ENCODE measurements around the gene SLC16A3.
"Not testable (repeated sequence)": the region's sequence is repeated elsewhere in the genome, so short reads cannot be mapped to it uniquely, and the experiment has no call there.

Gene SLC16A3

DNA sequence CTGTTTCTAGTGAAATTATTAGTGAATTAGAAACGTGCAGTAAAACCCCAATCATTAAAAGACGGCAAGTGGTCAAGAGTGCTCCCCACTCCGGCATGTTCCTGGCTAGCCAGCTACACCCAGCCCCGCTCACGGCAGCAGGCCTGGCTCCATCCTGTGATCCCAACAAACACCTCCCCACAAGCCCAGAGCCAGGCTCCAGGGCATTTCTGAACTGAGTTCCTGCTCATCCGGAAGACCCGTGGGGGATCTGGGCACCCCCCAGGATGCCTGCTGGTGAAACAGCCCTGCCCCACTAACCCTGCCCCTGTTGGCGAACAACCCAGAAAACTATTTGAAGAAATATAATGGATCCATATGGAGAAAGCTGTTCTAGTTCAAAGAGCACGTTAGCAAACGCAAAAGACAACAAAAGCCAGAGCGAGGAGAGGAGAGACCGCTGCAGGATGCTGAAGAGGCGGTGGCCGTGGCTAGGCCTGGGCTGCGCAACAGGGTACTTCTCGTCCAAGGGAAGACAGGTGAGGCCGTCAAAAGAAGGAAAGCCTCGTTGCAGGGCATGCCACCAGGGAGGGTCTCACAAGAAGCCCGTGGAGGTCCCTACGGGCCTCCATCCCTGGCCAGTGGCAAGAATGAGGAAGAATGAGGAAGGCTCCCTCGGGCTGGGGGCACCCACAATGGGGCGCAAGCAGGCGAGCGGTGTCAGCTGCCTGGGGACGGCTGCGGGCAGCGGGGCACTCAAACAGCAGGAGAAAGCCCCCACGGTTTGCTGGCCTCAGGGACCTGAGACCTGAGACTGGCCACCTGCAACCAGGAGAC lies 19.2 kb downstream of the SLC16A3 start:
- DNase-seq: no peak

GRCh38 chr17:82248815-82249674 lies 20.2 kb downstream of the SLC16A3 start:
- DNase-seq: no peak

- DNase-seq: no peak
Observed at GRCh38 chr17:82249896-82250581, 21.2 kb downstream of the SLC16A3 start.

DNA sequence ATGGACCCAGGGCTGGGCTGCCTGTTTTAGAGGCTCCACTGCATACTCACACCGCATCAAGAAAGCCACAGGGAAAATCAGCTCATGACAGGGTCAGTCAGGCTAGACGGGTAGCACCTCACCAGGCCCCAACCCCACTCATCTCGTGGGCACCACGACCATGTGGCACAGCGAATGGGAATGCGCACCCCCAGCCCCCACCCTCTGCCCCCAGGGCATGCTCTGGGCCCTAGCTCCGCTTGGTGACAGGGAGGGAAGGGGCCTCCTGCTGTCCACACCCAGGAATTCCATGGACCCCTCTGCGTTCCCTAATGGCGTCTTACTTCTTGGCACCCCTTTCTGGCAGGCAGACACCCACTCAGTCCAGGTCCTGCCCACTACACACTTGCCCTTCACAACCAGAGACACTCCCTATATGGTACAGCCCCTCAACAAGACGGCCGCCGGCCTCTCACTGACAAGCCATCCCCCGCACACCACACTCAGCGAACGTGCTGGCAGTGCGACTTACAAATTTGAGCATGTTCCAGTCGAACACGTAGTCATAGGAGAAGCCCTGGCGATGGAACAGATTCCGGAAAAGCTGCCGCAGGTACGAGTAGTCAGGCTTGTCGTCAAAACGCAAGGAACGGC lies 22.1 kb downstream of the SLC16A3 start:
- DNase-seq: no peak

DNA sequence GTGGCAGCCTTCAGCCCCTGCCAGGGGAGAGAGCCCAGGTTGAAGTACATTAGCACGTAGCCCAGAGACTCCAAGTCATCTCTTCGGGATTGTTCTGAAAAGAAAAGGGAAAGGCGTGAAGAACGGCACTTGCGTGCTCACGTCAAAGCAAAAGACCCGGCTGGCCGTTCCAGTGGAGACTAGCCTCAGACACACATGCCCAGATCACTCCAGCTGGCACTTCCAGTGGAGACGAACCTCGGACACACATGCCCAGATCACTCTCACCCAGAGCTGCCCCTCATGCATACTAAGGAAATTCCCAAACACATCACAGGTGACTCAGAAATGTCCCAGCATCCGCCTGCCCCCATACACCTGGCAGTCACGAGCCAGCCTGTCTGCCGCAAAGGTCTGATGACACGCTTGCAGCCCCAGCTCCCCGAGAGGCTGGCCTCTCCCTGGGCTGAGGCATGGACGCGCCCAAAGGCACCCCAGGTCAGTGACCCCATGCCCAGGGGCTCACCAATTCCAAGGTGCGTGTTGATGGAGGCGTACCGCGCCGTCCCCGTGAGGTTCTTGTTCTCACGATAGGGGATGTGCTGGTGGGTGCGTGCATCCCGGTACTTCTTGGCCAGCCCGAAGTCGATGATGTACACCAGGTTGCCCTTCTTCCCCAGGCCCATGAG lies 23.8 kb downstream of the SLC16A3 start:
- DNase-seq: no peak

GRCh38 chr17:82253179-82253544 lies 24.3 kb downstream of the SLC16A3 start:
- DNase-seq: no peak

GRCh38 chr17:82254096-82254495 lies 25.3 kb downstream of the SLC16A3 start:
- not testable (repeated sequence) for DNase-seq

- not testable (repeated sequence) for DNase-seq
Observed at GRCh38 chr17:82254746-82255145, 25.9 kb downstream of the SLC16A3 start.

- DNase-seq: no peak
Observed at GRCh38 chr17:82255402-82255972, 26.6 kb downstream of the SLC16A3 start.

- no peak for DNase-seq
Observed at GRCh38 chr17:82256242-82256885, 27.5 kb downstream of the SLC16A3 start.

DNA sequence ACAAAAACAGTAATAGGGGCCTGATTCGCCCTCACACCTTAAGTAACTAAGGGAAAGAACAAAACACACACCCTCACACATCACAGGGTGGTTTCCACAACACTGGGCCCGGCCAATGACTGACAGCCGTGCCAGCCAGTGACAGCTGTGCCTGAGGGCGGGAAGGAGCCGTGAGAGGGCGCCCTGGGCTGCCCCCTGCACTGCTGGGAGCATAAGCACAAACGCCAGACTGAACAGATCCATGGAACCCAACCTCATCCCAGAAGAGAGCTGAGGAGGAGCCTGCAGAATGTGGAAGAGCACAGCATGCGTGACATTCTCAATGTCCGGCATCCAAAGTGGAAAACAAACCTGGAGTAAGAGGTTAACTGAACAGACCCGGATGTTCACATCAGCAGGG lies 28.6 kb downstream of the SLC16A3 start:
- DNase-seq: peak; percentile 18

DNA sequence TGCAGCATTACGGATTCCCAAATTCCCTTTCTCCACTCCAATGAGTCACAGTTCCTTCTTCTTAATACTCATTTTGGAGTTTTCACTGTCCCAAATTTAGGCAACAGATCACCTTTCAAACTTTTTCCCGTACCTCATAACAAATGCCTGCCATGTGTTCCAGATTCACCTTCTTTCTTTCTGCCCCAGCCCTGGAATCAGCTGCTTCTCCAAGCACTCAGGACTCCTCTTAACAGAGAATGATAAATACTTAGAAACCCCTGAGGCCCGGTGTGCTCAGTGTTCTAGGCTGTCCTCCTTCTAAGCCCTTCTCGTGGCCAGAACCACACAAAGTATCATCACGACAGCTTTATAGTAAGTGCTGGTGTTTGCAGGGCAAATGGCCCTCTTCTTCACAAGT lies 29.7 kb downstream of the SLC16A3 start:
- no peak for DNase-seq

DNA sequence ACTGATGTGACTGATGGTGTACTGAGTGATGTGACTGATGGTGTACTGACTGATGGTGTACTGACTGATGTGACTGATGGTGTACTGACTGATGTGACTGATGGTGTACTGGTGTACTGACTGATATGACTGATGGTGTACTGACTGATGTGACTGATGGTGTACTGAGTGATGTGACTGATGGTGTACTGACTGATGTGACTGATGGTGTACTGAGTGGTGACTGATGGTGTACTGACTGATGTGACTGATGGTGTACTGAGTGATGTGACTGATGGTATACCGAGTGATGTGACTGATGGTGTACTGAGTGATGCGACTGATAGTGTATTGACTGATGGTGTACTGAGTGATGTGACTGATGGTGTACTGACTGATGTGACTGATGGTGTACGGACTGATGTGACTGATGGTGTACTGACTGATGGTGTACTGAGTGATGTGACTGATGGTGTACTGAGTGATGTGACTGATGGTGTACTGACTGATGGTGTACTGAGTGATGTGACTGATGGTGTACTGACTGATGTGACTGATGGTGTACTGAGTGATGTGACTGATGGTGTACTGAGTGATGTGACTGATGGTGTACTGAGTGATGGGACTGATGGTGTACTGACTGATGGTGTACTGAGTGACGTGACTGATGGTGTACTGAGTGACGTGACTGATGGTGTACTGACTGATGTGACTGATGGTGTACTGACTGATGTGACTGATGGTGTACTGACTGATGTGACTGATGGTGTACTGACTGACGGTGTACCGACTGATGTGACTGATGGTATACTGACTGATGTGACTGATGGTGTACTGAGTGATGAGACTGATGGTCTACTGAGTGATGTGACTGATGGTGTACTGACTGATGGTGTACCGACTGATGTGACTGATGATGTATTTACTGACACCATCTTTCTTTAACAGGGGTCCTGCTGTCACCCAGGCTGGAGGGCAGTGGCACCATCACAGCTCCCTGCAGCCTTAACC lies 31.4 kb downstream of the SLC16A3 start:
- not testable (repeated sequence) for DNase-seq

DNA sequence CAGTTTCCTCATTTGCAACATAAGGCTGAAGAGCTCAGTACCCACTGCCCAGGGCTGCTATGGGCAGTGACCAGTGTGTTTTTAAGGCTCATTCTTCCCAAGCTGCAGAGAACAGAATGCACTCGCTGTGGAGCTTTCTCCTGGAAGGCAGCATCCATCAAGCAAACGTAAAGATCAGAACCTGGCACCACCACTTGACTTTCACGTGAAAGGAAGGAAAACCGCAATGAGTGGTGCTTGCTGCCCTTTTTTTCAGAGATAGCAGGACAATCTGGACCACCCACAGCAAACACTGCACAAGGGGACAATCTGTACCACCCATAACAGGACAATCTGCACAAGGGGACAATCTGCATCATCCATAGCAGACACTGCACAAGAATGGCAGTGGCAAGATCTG lies 33.5 kb downstream of the SLC16A3 start:
- no peak for DNase-seq

DNA sequence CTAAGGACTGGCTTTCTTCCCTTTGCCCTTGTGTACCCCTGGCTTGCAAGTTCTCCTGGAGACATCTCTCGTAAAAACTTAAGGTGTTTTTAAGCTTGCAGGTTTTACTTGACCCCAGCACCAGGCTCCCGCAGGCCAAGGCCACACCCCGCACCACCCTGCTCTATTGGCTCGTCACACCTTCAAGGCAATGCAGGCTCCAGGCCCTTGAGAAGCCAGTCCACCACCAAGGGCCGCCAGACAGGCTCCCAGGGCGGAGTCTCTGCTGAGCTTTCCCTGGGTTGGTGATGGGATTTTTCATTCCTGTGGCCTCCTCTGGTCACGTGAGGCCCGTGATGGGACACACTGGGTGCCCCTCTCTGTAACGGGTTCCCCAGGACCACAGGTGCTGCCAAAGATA lies 34.8 kb downstream of the SLC16A3 start:
- no peak for DNase-seq

- DNase-seq: no peak
Observed at GRCh38 chr17:82266142-82266541, 37.3 kb downstream of the SLC16A3 start.

GRCh38 chr17:82267575-82268379 lies 38.9 kb downstream of the SLC16A3 start:
- DNase-seq: peak; percentile 24

- DNase-seq: no peak
Observed at GRCh38 chr17:82269138-82269881, 40.5 kb downstream of the SLC16A3 start.
